Heart left ventricle (tissue), 13 donors: Measurements from ENCODE around the gene MYNN.

Experiments used
- CTCF ChIP-seq, 12 donors: fragments of 200-600 bp; sonication (generic) in 4 of 12; IDR thresholded peaks; one replicate each; pipeline versions ENCODE4 v1.5.0 to v1.8.0; 2018 to 2022; ENCODE audit warnings: antibody characterized with exemption in 12 of 12, mild to moderate bottlenecking in 5 of 12
- POLR2A ChIP-seq, 2 donors: fragments of 450-650 bp; IDR thresholded peaks; one replicate each; pipeline ENCODE4 v1.6.1; 2017; ENCODE audit warnings: antibody characterized with exemption in 2 of 2, mild to moderate bottlenecking in 2 of 2, moderate library complexity in 2 of 2
- donor health status: ischemic (EF 13 %, LVEDD 7.1; RV severe dilation, severe dysfunction).
- donor health status: DM: no; HTN: yes; CAD: no.
- donor health status: DM: no; HTN: no; CAD: no.
- donor health status: ischemic (EF 25% LVEDD 6.9; RV normal size, moderate dysfunction).
- donor health status: ischemic (EF 25% LVEDD 5.7; RV mildly dilated, moderate dysfunction).
- donor health status: ischemic (EF 35%, LVEDD 5.7; RV mildly dilated, moderate dysfunction).
- donor health status: nonischemic (EF 11% LVEDD 7.7; RV severe dilation, severe dysfunction).
- donor health status: DM: yes; HTN: yes; CAD: no.
- donor health status: PGD.
- donor health status: ischemic (EF 29% LVEDD 5.4; RV normal size, mild dysfunction).
- donor health status: nonischemic (EF 23%, LVEDD 6.1; RV moderate dilation, normal function).

GRCh38 chr3:169777822-169778221, 4.6 kb downstream of the MYNN start:
- TF ChIP-seq CTCF (IDR thresholded peaks at IDR 0.05) = no peak
- TF ChIP-seq POLR2A (IDR thresholded peaks at IDR 0.05) = no peak
